Eye (tissue), 1 donor: ENCODE results near the gene ST6GALNAC5.
A peak's percentile ranks its signal among the peaks of the same experiment; 100 is the strongest.

Source experiments
- DNase-seq: peaks from one replicate; pipeline ENCODE4 v3.0.0-alpha.2; 2015

Gene ST6GALNAC5

GRCh38 chr1:77056525-77056924 lies 189.2 kb downstream of the ST6GALNAC5 start:
- no peak for DNase-seq

DNA sequence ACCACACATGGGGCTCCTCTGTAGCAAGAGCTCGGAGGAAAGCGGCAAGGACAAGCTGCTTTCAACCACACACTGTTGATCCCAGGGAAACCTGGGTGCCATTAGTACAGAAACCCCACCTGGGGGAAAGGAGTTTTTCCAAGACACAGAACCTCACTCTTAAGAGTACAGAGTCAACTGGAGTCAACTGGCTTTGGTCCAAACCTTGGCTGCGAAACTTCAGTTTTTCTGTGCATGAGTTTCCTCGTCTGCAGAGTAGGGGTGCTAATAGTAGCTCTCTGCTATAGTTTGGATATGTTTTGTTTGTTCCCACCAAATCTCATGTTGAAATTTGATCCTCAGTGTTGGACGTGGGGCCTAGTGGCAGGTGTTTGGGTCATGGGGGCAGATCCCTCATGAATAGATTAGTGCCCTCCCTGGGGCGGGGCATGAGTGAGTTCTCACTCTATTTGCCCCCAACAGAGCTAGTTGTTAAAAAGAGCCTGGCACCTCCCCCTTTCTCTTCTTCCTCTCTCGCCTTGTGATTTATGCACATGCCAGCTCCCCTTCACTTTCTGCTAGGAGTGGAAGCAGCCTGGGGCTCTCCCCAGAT lies 190.8 kb downstream of the ST6GALNAC5 start:
- no peak for DNase-seq

DNA sequence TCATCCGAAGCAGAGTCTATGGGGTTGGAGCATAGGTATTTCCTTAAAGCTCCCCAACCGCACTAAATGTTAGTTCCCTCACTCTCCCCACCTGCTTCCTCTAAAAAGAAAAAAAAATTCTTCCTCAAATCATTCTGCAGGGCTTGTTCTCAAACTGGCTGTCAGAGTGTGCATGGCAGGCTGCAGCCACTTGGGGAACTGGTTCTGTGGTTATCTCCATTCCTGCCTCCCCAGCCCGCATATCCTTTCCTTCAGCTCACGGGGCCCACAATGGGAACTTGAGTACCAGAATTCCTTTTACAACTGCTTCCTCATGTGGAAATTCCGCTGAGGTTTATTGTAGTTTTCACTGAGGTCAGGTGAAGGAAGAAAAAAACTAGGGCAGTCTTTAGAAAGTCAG lies 192.7 kb downstream of the ST6GALNAC5 start:
- no peak for DNase-seq

DNA sequence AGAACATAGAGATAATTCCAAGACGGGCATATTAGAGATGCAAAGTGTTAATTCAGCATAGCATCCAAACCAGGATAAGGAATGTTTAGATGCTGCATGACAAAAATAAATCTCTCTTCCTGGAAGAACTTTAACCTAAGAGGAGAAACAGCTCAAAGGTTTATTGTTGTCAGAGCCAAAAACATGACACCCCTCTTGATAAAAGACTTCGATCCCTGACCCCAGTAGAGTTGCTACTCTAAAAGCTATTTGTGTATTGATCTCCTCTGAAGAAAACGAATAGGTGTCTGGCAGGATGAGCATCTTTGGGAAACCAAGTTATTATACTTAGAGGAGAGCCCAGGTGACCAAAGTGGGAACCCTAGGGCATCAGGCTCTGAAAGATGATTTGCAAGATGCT lies 193.9 kb downstream of the ST6GALNAC5 start:
- DNase-seq, result no peak

DNA sequence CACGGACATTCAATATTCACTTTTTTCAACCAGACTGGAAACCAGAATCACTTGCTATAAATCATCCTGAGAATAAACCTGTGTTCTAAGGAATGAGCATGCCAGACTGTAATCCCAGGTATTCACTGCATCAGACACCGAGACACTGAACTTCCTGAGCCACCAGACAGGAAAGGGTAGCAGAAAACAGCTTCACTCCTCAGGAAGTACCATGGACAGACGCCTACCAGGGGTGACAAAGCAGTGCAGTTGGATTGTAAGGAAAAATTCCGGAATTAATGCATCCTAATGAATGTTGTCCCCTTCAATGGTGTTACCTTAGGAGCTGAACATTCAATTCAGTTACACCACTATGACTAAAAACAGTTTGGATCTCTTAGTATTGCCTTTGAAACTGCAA lies 195.8 kb downstream of the ST6GALNAC5 start:
- DNase-seq, result no peak

GRCh38 chr1:77064246-77064645 lies 197.0 kb downstream of the ST6GALNAC5 start:
- no peak for DNase-seq

GRCh38 chr1:77065693-77066342 lies 198.5 kb downstream of the ST6GALNAC5 start:
- no peak for DNase-seq

DNA sequence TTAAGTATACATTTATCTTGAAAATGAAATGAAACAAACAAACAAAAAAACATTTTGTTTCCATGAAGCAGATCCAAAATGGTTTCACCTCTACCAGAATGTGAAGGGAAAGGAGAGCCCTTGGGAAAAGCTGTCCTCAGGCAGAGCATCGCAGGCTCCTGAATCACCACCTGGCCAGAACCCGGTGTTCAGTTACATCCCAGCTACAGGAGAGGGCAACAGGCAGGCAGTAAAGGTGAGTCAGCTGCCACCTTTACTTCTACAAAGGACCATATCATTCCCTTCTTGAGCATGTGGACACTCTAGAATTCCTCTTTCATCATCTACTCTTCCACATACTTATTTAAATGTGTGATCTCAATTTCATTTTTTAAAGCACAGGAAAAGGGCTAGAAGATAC lies 200.7 kb downstream of the ST6GALNAC5 start:
- DNase-seq, result no peak

DNA sequence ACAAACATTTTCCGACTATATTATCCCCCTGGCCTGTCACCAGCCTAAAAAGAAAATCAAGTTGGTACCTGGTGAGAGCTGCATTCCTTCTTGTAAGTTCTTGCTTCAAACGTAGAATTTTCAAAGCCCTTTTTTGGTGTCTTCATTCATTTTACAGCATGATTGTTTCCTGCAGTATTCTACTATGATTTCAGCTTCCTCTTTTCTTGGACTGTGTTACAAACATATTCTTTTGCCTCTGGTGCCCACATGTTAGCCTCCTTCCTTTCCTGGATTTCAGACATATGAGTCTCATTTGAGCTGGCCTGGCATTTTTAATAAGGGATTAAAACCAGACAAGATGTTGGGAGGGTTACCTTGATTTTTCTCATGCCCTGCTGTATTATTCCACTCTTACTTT lies 209.5 kb downstream of the ST6GALNAC5 start:
- no peak for DNase-seq

DNA sequence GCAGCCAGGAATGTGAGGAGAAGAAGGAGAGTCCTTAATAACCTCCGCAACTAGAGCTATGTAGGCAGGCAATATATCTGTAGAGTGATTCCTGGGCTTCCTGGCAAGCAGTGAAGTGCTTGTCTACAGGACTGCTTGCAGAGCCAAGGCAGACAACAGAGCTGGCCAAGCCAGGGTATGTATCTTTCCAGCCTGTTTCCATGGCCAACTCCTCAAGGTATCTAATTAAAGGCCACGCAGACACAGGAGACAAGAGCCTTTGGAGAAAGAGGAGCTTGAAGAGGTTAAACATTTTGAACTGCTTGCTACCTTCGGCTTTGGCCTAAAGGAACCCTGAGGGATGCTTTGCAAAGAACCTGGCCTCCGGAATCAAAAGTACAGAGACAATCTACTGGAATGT lies 214.6 kb downstream of the ST6GALNAC5 start:
- no peak for DNase-seq

DNA sequence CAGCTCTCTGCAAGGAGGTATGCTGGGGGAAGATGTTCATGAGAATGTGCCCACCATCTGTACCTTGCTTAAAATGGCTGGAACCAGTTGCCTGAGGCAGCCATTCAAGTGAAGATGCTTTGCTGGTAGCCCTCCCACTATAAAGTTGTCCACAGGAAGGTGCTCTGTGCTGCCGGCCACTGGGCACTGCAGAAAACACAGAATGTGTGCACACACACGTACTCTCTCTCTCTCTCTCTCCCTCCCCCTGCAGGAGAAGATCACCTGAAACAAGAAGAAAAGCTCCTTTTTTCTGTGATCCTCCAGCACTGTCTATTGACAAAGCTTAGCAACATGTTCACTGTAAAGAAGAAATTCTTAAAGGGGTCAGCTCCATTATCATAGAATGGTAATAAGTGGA lies 217.2 kb downstream of the ST6GALNAC5 start:
- DNase-seq, result no peak

- no peak for DNase-seq
These were observed 217.8 kb downstream of the ST6GALNAC5 start for GRCh38 chr1:77085109-77085508.

- DNase-seq, result no peak
These were observed 222.5 kb downstream of the ST6GALNAC5 start for GRCh38 chr1:77089756-77090155.

- peak; percentile 26 for DNase-seq
These were observed 228.0 kb downstream of the ST6GALNAC5 start for GRCh38 chr1:77095236-77095635.

DNA sequence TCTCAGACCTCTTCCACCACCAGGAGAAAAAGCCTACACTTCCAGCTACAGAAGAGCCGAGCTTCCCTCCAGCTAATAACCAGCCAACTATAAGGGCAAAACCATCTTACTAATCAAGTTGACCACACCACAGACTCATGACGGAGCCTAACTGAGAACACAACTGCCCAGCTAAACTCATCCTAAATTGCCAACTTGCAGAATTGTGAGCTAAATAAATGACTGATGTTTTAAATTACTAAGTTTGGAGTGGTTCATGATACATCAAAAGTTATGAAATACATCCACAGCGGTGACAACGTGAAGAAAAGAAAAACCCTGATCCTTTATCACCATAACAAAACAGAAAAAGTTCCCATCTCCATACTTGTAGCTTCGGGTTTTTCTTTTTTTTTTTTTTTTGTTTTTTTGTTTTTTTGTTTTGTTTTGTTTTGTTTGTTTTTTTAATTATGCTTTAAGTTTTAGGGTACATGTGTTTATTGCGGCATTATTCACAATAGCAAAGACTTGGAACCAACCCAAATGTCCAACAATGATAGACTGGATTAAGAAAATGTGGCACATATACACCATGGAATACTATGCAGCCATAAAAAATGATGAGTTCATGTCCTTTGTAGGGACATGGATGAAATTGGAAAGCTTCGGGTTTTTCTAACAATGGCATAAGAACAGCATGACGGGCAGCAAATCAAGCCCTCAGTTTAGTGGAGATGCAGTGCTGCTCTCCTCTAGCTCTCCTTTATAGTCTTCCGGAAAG lies 229.4 kb downstream of the ST6GALNAC5 start:
- DNase-seq, result no peak

- no peak for DNase-seq
These were observed 233.6 kb downstream of the ST6GALNAC5 start for GRCh38 chr1:77100875-77101274.

GRCh38 chr1:77103486-77103885 lies 236.2 kb downstream of the ST6GALNAC5 start:
- peak; percentile 71 for DNase-seq

DNA sequence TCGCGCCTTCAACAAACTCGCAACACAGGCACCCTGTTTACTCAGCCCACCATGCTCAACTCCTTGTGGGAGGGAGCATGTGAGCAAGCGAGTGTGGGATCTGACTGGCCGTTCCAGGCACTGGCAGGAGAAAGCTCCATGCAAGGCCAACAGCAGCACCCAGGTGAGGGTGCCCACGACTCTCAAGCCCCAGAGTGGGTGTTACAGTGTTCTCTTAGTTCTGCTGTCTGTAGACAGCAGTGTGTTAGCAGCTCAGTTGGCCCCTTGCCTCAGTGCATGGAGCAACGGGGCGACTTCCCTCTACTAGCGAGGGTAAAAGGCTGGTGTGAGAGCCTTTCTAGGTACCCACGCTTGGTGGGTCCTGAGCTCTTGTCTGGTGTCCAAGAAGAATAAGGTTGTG lies 237.4 kb downstream of the ST6GALNAC5 start:
- no peak for DNase-seq
